Measurements from ENCODE around the gene NOP14. TPM values are rescaled to one million over a fixed set of nuclear protein-coding genes. Genes with fewer than 3 reads are reported as not detected.
"Not testable (repeated sequence)": the region's sequence is repeated elsewhere in the genome, so short reads cannot be mapped to it uniquely, and the experiment has no call there.

NOP14 gene
- total RNA-seq, 2 experiments from 2014 or later: 31.7 to 66.2 TPM

- H3K79me2 ChIP-seq (ENCODE audit: insufficient read depth, low read depth, low read length): no peaks in the 10 kb centered on the region
- no TSS peak for BruUV-seq (replicated peaks)
- no peak for DNase-seq (ENCODE audit: low spot score)
- intact Hi-C loops (cut with micrococcal nuclease; ENCODE audit: unreplicated experiment): no loop called here
- H4K20me1 ChIP-seq (ENCODE audit: insufficient read depth, low read length): no peaks in the 10 kb centered on the region
- peaks cover 93% of the 10 kb centered on the region for H3K36me3 ChIP-seq (ENCODE audit: insufficient read depth, low read length)
- no peak for TF ChIP-seq EZH2phosphoT487 (IDR thresholded peaks at IDR 0.05; ENCODE audit: borderline replicate concordance, low read depth, low read length)
- no peak for TF ChIP-seq CTCF (conservative IDR thresholded peaks at IDR 0.05; ENCODE audit: low read length)
- CTCF ChIA-PET (ENCODE audit: unreplicated experiment): interaction anchor here (0.6 kb wide), 1 partner anchor 126 kb away, joined by 5 read pairs; no protein-coding TSS in a partner anchor
- H3K4me2 ChIP-seq (ENCODE audit: low read length): no peak overlapping the region
- no peak overlapping the region for H2AFZ ChIP-seq (ENCODE audit: low read length)
- no peaks in the 10 kb centered on the region for H3K9me3 ChIP-seq (ENCODE audit: low read length)
- no peak overlapping the region for H3K4me3 ChIP-seq (ENCODE audit: low read depth, low read length, poor library complexity, severe bottlenecking)
- no peak overlapping the region for H3K27ac ChIP-seq (ENCODE audit: low read depth, low read length, poor library complexity, severe bottlenecking)
- H3K4me1 ChIP-seq (ENCODE audit: insufficient read depth, low read length, poor library complexity, severe bottlenecking): no peaks in the 10 kb centered on the region
- no peaks in the 10 kb centered on the region for H3K9me2 ChIP-seq (ENCODE audit: insufficient read depth, low read length)
- POLR2A ChIA-PET: no interaction called here
Measured at GRCh38 chr4:2946812-2947600, 16.2 kb downstream of the NOP14 start.

- H3K79me2 ChIP-seq (ENCODE audit: insufficient read depth, low read depth, low read length); POLR2A ChIA-PET; H3K4me2 ChIP-seq (ENCODE audit: low read length); DNase-seq (ENCODE audit: low spot score); H3K27ac ChIP-seq (ENCODE audit: low read depth, low read length, poor library complexity, severe bottlenecking); H4K20me1 ChIP-seq (ENCODE audit: insufficient read depth, low read length); H3K9me2 ChIP-seq (ENCODE audit: insufficient read depth, low read length); CTCF ChIA-PET (ENCODE audit: unreplicated experiment); intact Hi-C loops (cut with micrococcal nuclease; ENCODE audit: unreplicated experiment); H3K9me3 ChIP-seq (ENCODE audit: low read length); BruUV-seq (replicated peaks); H3K4me1 ChIP-seq (ENCODE audit: insufficient read depth, low read length, poor library complexity, severe bottlenecking); H2AFZ ChIP-seq (ENCODE audit: low read length); H3K4me3 ChIP-seq (ENCODE audit: low read depth, low read length, poor library complexity, severe bottlenecking): not testable (repeated sequence)
- H3K36me3 ChIP-seq (ENCODE audit: insufficient read depth, low read length): peaks cover 95% of the 10 kb centered on the region
Measured at GRCh38 chr4:2945619-2946604, 17.3 kb downstream of the NOP14 start.

- H2AFZ ChIP-seq (ENCODE audit: low read length): no peak overlapping the region
- no peaks in the 10 kb centered on the region for H4K20me1 ChIP-seq (ENCODE audit: insufficient read depth, low read length)
- no peak for DNase-seq (ENCODE audit: low spot score)
- no peaks in the 10 kb centered on the region for H3K4me1 ChIP-seq (ENCODE audit: insufficient read depth, low read length, poor library complexity, severe bottlenecking)
- ChIA-PET POLR2A (interaction anchor here (0.6 kb wide), 1 partner anchor 159 kb away, joined by 3 read pairs; no protein-coding TSS in a partner anchor), CTCF (ENCODE audit: unreplicated experiment) (no interaction called here)
- TF ChIP-seq EZH2phosphoT487 (IDR thresholded peaks at IDR 0.05; ENCODE audit: borderline replicate concordance, low read depth, low read length): no peak
- no peak for TF ChIP-seq CTCF (conservative IDR thresholded peaks at IDR 0.05; ENCODE audit: low read length)
- H3K9me2 ChIP-seq (ENCODE audit: insufficient read depth, low read length): no peaks in the 10 kb centered on the region
- intact Hi-C loops (cut with micrococcal nuclease; ENCODE audit: unreplicated experiment): no loop called here
- BruUV-seq (replicated peaks): no TSS peak
- H3K4me2 ChIP-seq (ENCODE audit: low read length): no peak overlapping the region
- H3K9me3 ChIP-seq (ENCODE audit: low read length): no peaks in the 10 kb centered on the region
- no peak overlapping the region for H3K4me3 ChIP-seq (ENCODE audit: low read depth, low read length, poor library complexity, severe bottlenecking)
- H3K79me2 ChIP-seq (ENCODE audit: insufficient read depth, low read depth, low read length): no peaks in the 10 kb centered on the region
- peaks cover 95% of the 10 kb centered on the region for H3K36me3 ChIP-seq (ENCODE audit: insufficient read depth, low read length)
- no peak overlapping the region for H3K27ac ChIP-seq (ENCODE audit: low read depth, low read length, poor library complexity, severe bottlenecking)
Measured at GRCh38 chr4:2944586-2945526, 18.4 kb downstream of the NOP14 start.

Data from OCI-LY7 (cell line).